OCI-LY7 (cell line): ENCODE measurements around the gene ALK. TPM values are rescaled to one million over a fixed set of nuclear protein-coding genes. Genes with fewer than 3 reads are reported as not detected.

Experiments
- BruUV-seq: library from RNA; stranded (reverse); fragments of 400-500 nt; replicated peaks from 2 replicates; lab custom pipeline; 2021; lab: Mats Ljungman, UMichigan
- CTCF ChIA-PET: fragments of 300-600 bp; sonication (Branson Sonifier 250); formaldehyde crosslinking; loops from one replicate; lab custom pipeline; 2022; ENCODE audit warnings: antibody characterized with exemption; ENCODE audit not compliant: unreplicated experiment; lab: Charles Lee
- POLR2A ChIA-PET: fragments of 300-600 bp; sonication (Branson Sonifier 250); formaldehyde crosslinking; loops from one replicate; lab custom pipeline; 2022; ENCODE audit warnings: antibody characterized with exemption; lab: Charles Lee
- DNase-seq: peaks from one replicate; pipeline ENCODE4 v3.0.0-alpha.2; 2015; ENCODE audit warnings: low spot score
- H2AFZ ChIP-seq: fragments of 200-600 bp; sonication (generic), shearing (Covaris generic); 2 replicates; pipeline ENCODE4 v1.6.1; 2014; ENCODE audit warnings: mild to moderate bottlenecking, antibody characterized with exemption, low read length, moderate library complexity
- H3K27ac ChIP-seq: fragments of 200-600 bp; sonication (generic); 2 replicates; pipeline ENCODE4 v1.5.1; 2014; ENCODE audit warnings: mixed run types, low read depth, mild to moderate bottlenecking, moderate library complexity, low read length, inconsistent platforms; ENCODE audit not compliant: poor library complexity, severe bottlenecking
- H3K36me3 ChIP-seq: fragments of 200-600 bp; sonication (generic); 2 replicates; pipeline ENCODE4 v1.6.1; 2014; ENCODE audit warnings: mild to moderate bottlenecking, antibody characterized with exemption, low read length, moderate library complexity, mixed read lengths; ENCODE audit not compliant: insufficient read depth
- H3K4me1 ChIP-seq: fragments of 200-600 bp; sonication (generic); 2 replicates; pipeline ENCODE4 v1.5.1; 2014; ENCODE audit warnings: mild to moderate bottlenecking, low read length; ENCODE audit not compliant: insufficient read depth, poor library complexity, severe bottlenecking
- H3K4me2 ChIP-seq: fragments of 200-600 bp; sonication (generic); 2 replicates; pipeline ENCODE4 v1.6.1; 2014; ENCODE audit warnings: mild to moderate bottlenecking, low read length
- H3K4me3 ChIP-seq: fragments of 200-600 bp; sonication (generic); 2 replicates; pipeline ENCODE4 v1.5.1; 2014; ENCODE audit warnings: mild to moderate bottlenecking, low read depth, low read length; ENCODE audit not compliant: poor library complexity, severe bottlenecking
- H3K79me2 ChIP-seq: fragments of 200-600 bp; sonication (generic); 2 replicates; pipeline ENCODE4 v1.6.1; 2016; ENCODE audit warnings: low read depth, mild to moderate bottlenecking, low read length, moderate library complexity, mixed read lengths; ENCODE audit not compliant: insufficient read depth
- H3K9me2 ChIP-seq: fragments of 200-600 bp; sonication (generic); 2 replicates; pipeline ENCODE4 v1.6.1; 2016; ENCODE audit warnings: mild to moderate bottlenecking, low read length, mixed read lengths; ENCODE audit not compliant: insufficient read depth
- H3K9me3 ChIP-seq: fragments of 200-600 bp; sonication (generic); 2 replicates; pipeline ENCODE4 v1.6.1; 2014; ENCODE audit warnings: mild to moderate bottlenecking, mixed run types, low read length, mixed read lengths
- H4K20me1 ChIP-seq: fragments of 200-600 bp; sonication (generic); 2 replicates; pipeline ENCODE4 v1.6.1; 2014; ENCODE audit warnings: mild to moderate bottlenecking, antibody characterized with exemption, low read length, moderate library complexity, mixed read lengths; ENCODE audit not compliant: insufficient read depth
- CTCF ChIP-seq: fragments of 200-600 bp; sonication (generic); conservative IDR thresholded peaks from 2 replicates; pipeline ENCODE4 v1.5.1; 2014; ENCODE audit warnings: mild to moderate bottlenecking, antibody characterized with exemption, low read length, moderate library complexity, mixed read lengths
- EZH2phosphoT487 ChIP-seq: fragments of 200-600 bp; sonication (generic); IDR thresholded peaks from 2 replicates; pipeline ENCODE4 v1.6.1; 2018; ENCODE audit warnings: low read depth, borderline replicate concordance, mild to moderate bottlenecking, mixed run types, antibody characterized with exemption, low read length, moderate library complexity, mixed read lengths
- intact Hi-C: fragments of 100-400 bp; cut with micrococcal nuclease; formaldehyde crosslinking; loops from one replicate; pipeline ENCODE4 v1.10.0; 2022; ENCODE audit not compliant: unreplicated experiment
- total RNA-seq, 2 experiments: library from RNA; depleted of rRNA in 1 of 2; stranded (reverse); fragments of >200 nt in 1 of 2; shearing (Covaris generic) in 1 of 2; gene quantifications; 2 replicates each; pipeline ENCODE4 v1.2.3, GENCODE V29; 2014 to 2022

The ALK gene
- total RNA-seq, 2 experiments from 2014 or later: 0.09 TPM; not detected in 1

GRCh38 chr2:29879456-29879855, 41.9 kb downstream of the ALK start:
- Histone ChIP-seq H3K79me2 (no peaks in the 10 kb centered on the region), H3K4me3 (no peak overlapping the region), H3K4me2 (no peak overlapping the region), H3K36me3 (no peaks in the 10 kb centered on the region), H2AFZ (no peak overlapping the region), H3K9me2 (no peaks in the 10 kb centered on the region), H3K4me1 (no peaks in the 10 kb centered on the region), H3K9me3 (no peaks in the 10 kb centered on the region), H4K20me1 (no peaks in the 10 kb centered on the region), H3K27ac (no peak overlapping the region)
- no peak for DNase-seq
- intact Hi-C loops: no loop called here
- no peak for TF ChIP-seq CTCF
- TF ChIP-seq EZH2phosphoT487: no peak
- no TSS peak for BruUV-seq
- CTCF ChIA-PET: no interaction called here
- POLR2A ChIA-PET: no interaction called here

GRCh38 chr2:29878898-29879297, 42.5 kb downstream of the ALK start:
- BruUV-seq: no TSS peak
- no peaks in the 10 kb centered on the region for H3K36me3 ChIP-seq
- no peak for DNase-seq
- TF ChIP-seq CTCF: no peak
- TF ChIP-seq EZH2phosphoT487: no peak
- H3K9me3 ChIP-seq: no peaks in the 10 kb centered on the region
- H3K27ac ChIP-seq: no peak overlapping the region
- ChIA-PET CTCF (no interaction called here), POLR2A (no interaction called here)
- H4K20me1 ChIP-seq: no peaks in the 10 kb centered on the region
- H2AFZ ChIP-seq: no peak overlapping the region
- intact Hi-C loops: no loop called here
- no peaks in the 10 kb centered on the region for H3K9me2 ChIP-seq
- H3K4me1 ChIP-seq: no peaks in the 10 kb centered on the region
- H3K79me2 ChIP-seq: no peaks in the 10 kb centered on the region
- H3K4me3 ChIP-seq: no peak overlapping the region
- no peak overlapping the region for H3K4me2 ChIP-seq

GRCh38 chr2:29876374-29876773, 45.0 kb downstream of the ALK start:
- CTCF ChIA-PET: no interaction called here
- intact Hi-C loops: no loop called here
- TF ChIP-seq CTCF (no peak), EZH2phosphoT487 (no peak)

More at GRCh38 chr2:29876374-29876773, 45.0 kb downstream of the ALK start:
- H3K4me2 ChIP-seq: no peak overlapping the region
- no peak overlapping the region for H2AFZ ChIP-seq
- no peaks in the 10 kb centered on the region for H3K9me3 ChIP-seq
- H3K79me2 ChIP-seq: no peaks in the 10 kb centered on the region
- no peaks in the 10 kb centered on the region for H3K36me3 ChIP-seq
- no peak overlapping the region for H3K27ac ChIP-seq
- H4K20me1 ChIP-seq: no peaks in the 10 kb centered on the region
- H3K4me1 ChIP-seq: no peaks in the 10 kb centered on the region
- H3K9me2 ChIP-seq: no peaks in the 10 kb centered on the region
- BruUV-seq: no TSS peak
- POLR2A ChIA-PET: no interaction called here
- DNase-seq: no peak
- H3K4me3 ChIP-seq: no peak overlapping the region
